Peyer's patch (tissue), 4 donors: ENCODE measurements around the gene PLOD1. TPM values are rescaled to one million over a fixed set of nuclear protein-coding genes. Genes with fewer than 3 reads are reported as not detected.

Experiments used
- DNase-seq, 3 donors: peaks; one replicate each; pipeline ENCODE4 v3.0.0-alpha.2; 2017 to 2019
- H3K27ac ChIP-seq, 4 donors: fragments of 200-600 bp; sonication (generic); one replicate each; pipeline ENCODE4 v1.5.1; 2016 to 2019
- H3K27me3 ChIP-seq, 2 donors: fragments of 200-600 bp; sonication (generic); one replicate each; pipeline ENCODE4 v1.5.1; 2019
- H3K36me3 ChIP-seq, 3 donors: fragments of 200-600 bp; sonication (generic); one replicate each; pipeline ENCODE4 v1.5.1; 2016 to 2019
- H3K4me1 ChIP-seq, 4 donors: fragments of 200-600 bp; sonication (generic); one replicate each; pipeline ENCODE4 v1.5.1; 2016 to 2019
- H3K4me3 ChIP-seq, 4 donors: fragments of 200-600 bp; sonication (generic); 1 replicate in 3 of 4; 2 replicates in 1 of 4; pipeline ENCODE4 v1.5.1; 2016 to 2019; ENCODE audit warnings: mild to moderate bottlenecking in 1 of 4
- H3K9me3 ChIP-seq, 4 donors: fragments of 200-600 bp; sonication (generic); one replicate each; pipeline ENCODE4 v1.5.1; 2016 to 2019; ENCODE audit warnings: mild to moderate bottlenecking in 1 of 4
- CTCF ChIP-seq, 6 experiments: fragments of 450-650 bp in 4 of 6; fragments of 200-600 bp in 2 of 6; sonication (generic) in 1 of 6; IDR thresholded peaks; one replicate each; pipeline ENCODE4 v1.5.1; 2017 to 2019; ENCODE audit warnings: antibody characterized with exemption in 6 of 6, mild to moderate bottlenecking in 3 of 6, moderate library complexity in 1 of 6
- POLR2A ChIP-seq, 2 donors: fragments of 450-650 bp; IDR thresholded peaks; one replicate each; pipeline ENCODE4 v1.5.1; 2017; ENCODE audit warnings: antibody characterized with exemption in 2 of 2, mild to moderate bottlenecking in 2 of 2, moderate library complexity in 2 of 2
- total RNA-seq, 4 donors: library from RNA; depleted of rRNA; stranded (reverse); fragments of >200 nt; gene quantifications; one replicate each; pipeline ENCODE4 v1.1.0, GENCODE V29; 2016

PLOD1 gene
- total RNA-seq, 4 donors from 2014 or later, result 23.9 to 75.2 (median 47.0) TPM

- no peaks in the 10 kb centered on the region for H3K9me3 ChIP-seq
- no peak overlapping the region for H3K27ac ChIP-seq
- no peak for TF ChIP-seq CTCF (IDR thresholded peaks at IDR 0.05)
- no peak for TF ChIP-seq POLR2A (IDR thresholded peaks at IDR 0.05)
- H3K36me3 ChIP-seq, result peaks cover 0 to 54% (median 0%) of the 10 kb centered on the region in 3 donors
- H3K4me3 ChIP-seq, result no peak overlapping the region
- no peaks in the 10 kb centered on the region for H3K4me1 ChIP-seq
- no peaks in the 10 kb centered on the region for H3K27me3 ChIP-seq
- DNase-seq, result no peak
Observed at GRCh38 chr1:12012560-12013316, 78.2 kb downstream of the PLOD1 start.

GRCh38 chr1:12014141-12014991 lies 79.8 kb downstream of the PLOD1 start:
- H3K4me3 ChIP-seq, result no peak overlapping the region
- TF ChIP-seq POLR2A (IDR thresholded peaks at IDR 0.05) (no peak), CTCF (IDR thresholded peaks at IDR 0.05) (no peak)
- H3K4me1 ChIP-seq, result no peaks in the 10 kb centered on the region
- peak overlapping the region in 1 of 4 donors; percentile 3 for H3K27ac ChIP-seq
- H3K9me3 ChIP-seq, result no peaks in the 10 kb centered on the region
- H3K36me3 ChIP-seq, result peaks cover 0 to 41% (median 0%) of the 10 kb centered on the region in 3 donors
- H3K27me3 ChIP-seq, result no peaks in the 10 kb centered on the region
- DNase-seq, result no peak

- Histone ChIP-seq H3K4me1 (peaks cover 0 to 3% (median 0%) of the 10 kb centered on the region in 4 donors), H3K27me3 (no peaks in the 10 kb centered on the region), H3K27ac (peak overlapping the region in 1 of 4 donors; percentile 3), H3K9me3 (no peaks in the 10 kb centered on the region), H3K4me3 (no peak overlapping the region), H3K36me3 (peaks cover 0 to 34% (median 0%) of the 10 kb centered on the region in 3 donors)
- DNase-seq, result no peak
- TF ChIP-seq CTCF (IDR thresholded peaks at IDR 0.05) (no peak), POLR2A (IDR thresholded peaks at IDR 0.05) (no peak)
Observed at GRCh38 chr1:12015001-12015491, 80.5 kb downstream of the PLOD1 start.

GRCh38 chr1:12015499-12015898 lies 81.0 kb downstream of the PLOD1 start:
- TF ChIP-seq POLR2A (IDR thresholded peaks at IDR 0.05) (no peak), CTCF (IDR thresholded peaks at IDR 0.05) (no peak)
- Histone ChIP-seq H3K27me3 (no peaks in the 10 kb centered on the region), H3K36me3 (peaks cover 0 to 29% (median 0%) of the 10 kb centered on the region in 3 donors), H3K4me3 (no peak overlapping the region), H3K4me1 (peaks cover 0 to 8% (median 0%) of the 10 kb centered on the region in 4 donors), H3K9me3 (no peaks in the 10 kb centered on the region), H3K27ac (no peak overlapping the region)
- no peak for DNase-seq

GRCh38 chr1:12016182-12016581 lies 81.7 kb downstream of the PLOD1 start:
- DNase-seq, result no peak
- Histone ChIP-seq H3K9me3 (no peaks in the 10 kb centered on the region), H3K4me3 (no peak overlapping the region), H3K4me1 (peaks cover 0 to 9% (median 0%) of the 10 kb centered on the region in 4 donors), H3K27ac (no peak overlapping the region), H3K36me3 (peaks cover 0 to 22% (median 0%) of the 10 kb centered on the region in 3 donors), H3K27me3 (no peaks in the 10 kb centered on the region)
- TF ChIP-seq POLR2A (IDR thresholded peaks at IDR 0.05) (no peak), CTCF (IDR thresholded peaks at IDR 0.05) (no peak)
